H1 (cell line): ENCODE data around the gene C2orf76. TPM values are rescaled to one million over a fixed set of nuclear protein-coding genes. Genes with fewer than 3 reads are reported as not detected.

ENCODE experiments used
- CTCF ChIA-PET: fragments of 300-600 bp; sonication (Branson Sonifier 250); formaldehyde crosslinking; loops from one replicate; lab custom pipeline; 2021; ENCODE audit not compliant: partially characterized antibody; lab: Charles Lee
- POLR2A ChIA-PET: fragments of 300-600 bp; sonication (Branson Sonifier 250); formaldehyde crosslinking; loops from one replicate; lab custom pipeline; 2021; ENCODE audit warnings: inconsistent platforms; ENCODE audit not compliant: partially characterized antibody; lab: Charles Lee
- DNase-seq, 2 experiments: peaks; one replicate each; pipeline versions ENCODE4 v3.0.0 to v3.0.0-alpha.2; 2010 to 2022; ENCODE audit warnings: low spot score in 2 of 2, low read depth in 1 of 2, mixed read lengths in 1 of 2
- FAIRE-seq: peaks from 2 replicates; lab custom pipeline; 2011; peaks lifted over from hg19 to GRCh38; lab: Jason Lieb, UNC
- H2AFZ ChIP-seq: 2 replicates; pipeline ENCODE4 v1.8.1; 2012; ENCODE audit warnings: low read length, inconsistent platforms
- H2AK5ac ChIP-seq: 2 replicates; pipeline ENCODE4 v1.6.1; 2013; ENCODE audit warnings: low read depth, low read length
- H2BK120ac ChIP-seq: replicated peaks from 2 replicates; pipeline ENCODE3; 2013; ENCODE audit warnings: low read depth, low read length, inconsistent platforms
- H2BK12ac ChIP-seq: 2 replicates; pipeline ENCODE4 v1.6.1; 2013; ENCODE audit warnings: low read depth, low read length
- H2BK15ac ChIP-seq: 2 replicates; pipeline ENCODE4 v1.6.1; 2013; ENCODE audit warnings: low read length
- H2BK20ac ChIP-seq: 2 replicates; pipeline ENCODE4 v1.6.1; 2013; ENCODE audit warnings: low read length
- H2BK5ac ChIP-seq: 2 replicates; pipeline ENCODE4 v1.6.1; 2013; ENCODE audit warnings: low read depth, low read length
- H3K14ac ChIP-seq: 2 replicates; pipeline ENCODE4 v1.6.1; 2013; ENCODE audit warnings: inconsistent platforms; ENCODE audit not compliant: insufficient read length
- H3K18ac ChIP-seq: 2 replicates; pipeline ENCODE4 v1.6.1; 2013; ENCODE audit warnings: low read length; ENCODE audit errors: extremely low read depth
- H3K23ac ChIP-seq: 2 replicates; pipeline ENCODE4 v1.6.1; 2013; ENCODE audit warnings: inconsistent platforms; ENCODE audit not compliant: insufficient read length
- H3K23me2 ChIP-seq: 2 replicates; pipeline ENCODE4 v1.6.1; 2013; ENCODE audit warnings: low read depth, low read length
- H3K27ac ChIP-seq: 2 replicates; pipeline ENCODE4 v1.6.1; 2011; ENCODE audit warnings: low read depth, low read length, inconsistent platforms
- H3K27me3 ChIP-seq, 4 experiments: replicated peaks in 1 of 4; 1 replicate in 1 of 4; 2 replicates in 3 of 4; pipeline versions ENCODE4 v1.6.1 to v1.8.1; 2011 to 2013; ENCODE audit warnings: low read length in 3 of 4, mild to moderate bottlenecking in 3 of 4, inconsistent platforms in 2 of 4, mixed read lengths in 2 of 4, moderate library complexity in 1 of 4; ENCODE audit not compliant: control insufficient read depth in 3 of 4, insufficient read depth in 3 of 4; ENCODE audit errors: extremely low read depth in 1 of 4
- H3K36me3 ChIP-seq, 4 experiments: 2 replicates each; pipeline versions ENCODE4 v1.6.1 to v1.8.1; 2011 to 2013; ENCODE audit warnings: mild to moderate bottlenecking in 4 of 4, low read length in 3 of 4, moderate library complexity in 2 of 4, control low read depth in 1 of 4, inconsistent platforms in 1 of 4; ENCODE audit not compliant: insufficient read depth in 4 of 4, control insufficient read depth in 2 of 4
- H3K4ac ChIP-seq: replicated peaks from 2 replicates; pipeline ENCODE3; 2013; ENCODE audit warnings: low read length, low read depth, mixed read lengths, inconsistent platforms; ENCODE audit not compliant: insufficient read length
- H3K4me1 ChIP-seq, 4 experiments: replicated peaks in 1 of 4; 1 replicate in 1 of 4; 2 replicates in 3 of 4; pipeline versions ENCODE4 v1.6.1 to v1.8.1; 2011 to 2013; ENCODE audit warnings: low read length in 3 of 4, inconsistent platforms in 2 of 4, mixed read lengths in 1 of 4; ENCODE audit not compliant: insufficient read depth in 4 of 4, control insufficient read depth in 3 of 4
- H3K4me2 ChIP-seq, 2 experiments: 2 replicates each; pipeline versions ENCODE4 v1.6.1 to v1.8.1; 2011 to 2013; ENCODE audit warnings: low read depth in 2 of 2, low read length in 2 of 2, control low read depth in 1 of 2, inconsistent platforms in 1 of 2, mild to moderate bottlenecking in 1 of 2; ENCODE audit not compliant: insufficient read depth in 1 of 2
- H3K4me3 ChIP-seq, 4 experiments: fragments of 200-600, 300-600 bp in 1 of 4; sonication (generic), shearing (Covaris generic), sonication (Bioruptor Twin) in 1 of 4; 2 replicates each; pipeline versions ENCODE4 v1.5.1 to v1.8.1; 2011 to 2016; ENCODE audit warnings: low read length in 4 of 4, low read depth in 3 of 4, control low read depth in 2 of 4, inconsistent platforms in 2 of 4, mild to moderate bottlenecking in 2 of 4, mixed read lengths in 1 of 4, moderate library complexity in 1 of 4; ENCODE audit not compliant: insufficient read depth in 2 of 4; ENCODE audit errors: extremely low read depth in 1 of 4
- H3K56ac ChIP-seq: replicated peaks from 2 replicates; pipeline ENCODE3; 2013; ENCODE audit warnings: low read depth, mild to moderate bottlenecking, mixed read lengths, low read length, inconsistent platforms; ENCODE audit not compliant: insufficient read length
- H3K79me1 ChIP-seq: 2 replicates; pipeline ENCODE4 v1.6.1; 2013; ENCODE audit warnings: low read depth, low read length, control low read depth
- H3K79me2 ChIP-seq, 2 experiments: 2 replicates each; pipeline versions ENCODE4 v1.6.1 to v1.8.1; 2012 to 2013; ENCODE audit warnings: low read length in 2 of 2, mild to moderate bottlenecking in 2 of 2, inconsistent platforms in 1 of 2; ENCODE audit not compliant: insufficient read depth in 2 of 2, control insufficient read depth in 1 of 2
- H3K9ac ChIP-seq, 4 experiments: replicated peaks in 1 of 4; 1 replicate in 1 of 4; 2 replicates in 3 of 4; pipeline versions ENCODE4 v1.6.1 to v1.8.1; 2011 to 2013; ENCODE audit warnings: low read depth in 3 of 4, low read length in 3 of 4, control low read depth in 2 of 4, mild to moderate bottlenecking in 2 of 4, moderate library complexity in 2 of 4, inconsistent platforms in 1 of 4; ENCODE audit errors: extremely low read depth in 1 of 4
- H3K9me3 ChIP-seq, 2 experiments: 2 replicates each; pipeline versions ENCODE4 v1.6.1 to v1.8.1; 2012 to 2013; ENCODE audit warnings: mild to moderate bottlenecking in 2 of 2, moderate library complexity in 2 of 2, control low read depth in 1 of 2, inconsistent platforms in 1 of 2, low read depth in 1 of 2, low read length in 1 of 2, mixed read lengths in 1 of 2; ENCODE audit not compliant: insufficient read depth in 2 of 2
- H4K20me1 ChIP-seq, 2 experiments: replicated peaks in 1 of 2; 2 replicates each; pipeline versions ENCODE3 to v1.8.1; 2011 to 2013; ENCODE audit warnings: inconsistent platforms in 2 of 2, low read length in 2 of 2, mild to moderate bottlenecking in 1 of 2; ENCODE audit not compliant: insufficient read depth in 2 of 2, control insufficient read depth in 1 of 2
- H4K5ac ChIP-seq: 2 replicates; pipeline ENCODE4 v1.6.1; 2013; ENCODE audit warnings: low read length, low read depth, mixed read lengths, inconsistent platforms; ENCODE audit not compliant: insufficient read length
- H4K8ac ChIP-seq: 2 replicates; pipeline ENCODE4 v1.8.0; 2013; ENCODE audit warnings: mild to moderate bottlenecking, moderate library complexity, low read length, inconsistent platforms; ENCODE audit not compliant: insufficient read depth; ENCODE audit errors: extremely low read depth
- H4K91ac ChIP-seq: replicated peaks from 2 replicates; pipeline ENCODE3; 2013; ENCODE audit warnings: low read length, mixed read lengths, inconsistent platforms; ENCODE audit not compliant: insufficient read length
- BRCA1 ChIP-seq: IDR thresholded peaks from 2 replicates; pipeline ENCODE4 v1.6.1; 2012; ENCODE audit warnings: low read depth, low read length, improper control_type of control experiment
- CBX8 ChIP-seq: fragments of 300-800, 300-1000 bp; sonication (generic); IDR thresholded peaks from 2 replicates; pipeline ENCODE4 v1.7.1; 2016; ENCODE audit warnings: low read depth, low read length, borderline replicate concordance
- EP300 ChIP-seq, 2 experiments: IDR thresholded peaks; 1 replicate in 1 of 2; 2 replicates in 1 of 2; pipeline ENCODE4 v1.6.1; 2011 to 2012; ENCODE audit warnings: low read depth in 2 of 2, low read length in 2 of 2, mild to moderate bottlenecking in 2 of 2, borderline replicate concordance in 1 of 2, inconsistent platforms in 1 of 2, moderate library complexity in 1 of 2
- GTF2F1 ChIP-seq: IDR thresholded peaks from 2 replicates; pipeline ENCODE4 v1.6.1; 2012; ENCODE audit warnings: low read depth, low read length, improper control_type of control experiment, borderline replicate concordance
- HDAC6 ChIP-seq: IDR thresholded peaks from one replicate; pipeline ENCODE4 v1.7.1; 2012; ENCODE audit warnings: low read depth, mild to moderate bottlenecking, inconsistent platforms, low read length, moderate library complexity
- SIX5 ChIP-seq: IDR thresholded peaks from 2 replicates; pipeline ENCODE4 v1.6.1; 2011; ENCODE audit warnings: mild to moderate bottlenecking, low read depth, low read length
- SUZ12 ChIP-seq: fragments of 200-600 bp; sonication (generic); IDR thresholded peaks from 2 replicates; pipeline ENCODE4 v1.6.1; 2012; ENCODE audit warnings: mild to moderate bottlenecking, inconsistent platforms, low read length, moderate library complexity, mixed read lengths
- TBP ChIP-seq: IDR thresholded peaks from 2 replicates; pipeline ENCODE4 v1.6.1; 2011; ENCODE audit warnings: low read depth, low read length, improper control_type of control experiment
- TEAD4 ChIP-seq: IDR thresholded peaks from 2 replicates; pipeline ENCODE4 v1.6.1; 2012; ENCODE audit warnings: low read depth, low read length, inconsistent platforms, mixed read lengths
- ZNF274 ChIP-seq: IDR thresholded peaks from 2 replicates; pipeline ENCODE4 v1.7.0; 2012; ENCODE audit warnings: low read length, borderline replicate concordance; ENCODE audit errors: extremely low read depth
- WGBS, 2 experiments: shearing (Covaris generic) in 1 of 2; methylation state at CpG; one replicate each; pipeline versions ENCODE4 v1.1.6 to v1.1.7; 2013 to 2015; ENCODE audit warnings: low lambda C conversion rate in 2 of 2, mixed read lengths in 2 of 2, inconsistent platforms in 1 of 2, low coverage in 1 of 2, missing lambda C conversion rate in 1 of 2; ENCODE audit not compliant: insufficient replicate concordance in 2 of 2, insufficient coverage in 1 of 2, insufficient read length in 1 of 2; ENCODE audit errors: extremely low coverage in 1 of 2, missing lambda C conversion rate in 1 of 2; 5-methylcytosine and 5-hydroxymethylcytosine counted together
- polyA plus RNA-seq, 7 experiments: library from polyadenylated mRNA; depleted of rRNA in 3 of 7; stranded (reverse) in 5 of 7; unstranded in 2 of 7; fragments of >200 nt in 5 of 7; fragments of 200-250 nt in 2 of 7; gene quantifications; 1 replicate in 5 of 7; 2 replicates in 1 of 7; 4 replicates in 1 of 7; pipeline versions ENCODE4 v1.2.1 to v1.2.3, GENCODE V29; 2011 to 2013; ENCODE audit warnings: missing spikeins in 2 of 7, mixed read lengths in 2 of 7
- total RNA-seq: library from RNA; stranded (reverse); fragmentation: NEBNext Ultra II Directional; extraction: Animal tissue kit (Norgen Biotek cat#: 25700); gene quantifications from 2 replicates; pipeline ENCODE4 v1.2.1, GENCODE V29; 2021

C2orf76 gene
- total and polyA plus RNA-seq, 2 of the 8 experiments (the other 6 are each of a cell fraction or from before 2014, with no cell fraction given), result 4.4 to 5.0 TPM

DNA sequence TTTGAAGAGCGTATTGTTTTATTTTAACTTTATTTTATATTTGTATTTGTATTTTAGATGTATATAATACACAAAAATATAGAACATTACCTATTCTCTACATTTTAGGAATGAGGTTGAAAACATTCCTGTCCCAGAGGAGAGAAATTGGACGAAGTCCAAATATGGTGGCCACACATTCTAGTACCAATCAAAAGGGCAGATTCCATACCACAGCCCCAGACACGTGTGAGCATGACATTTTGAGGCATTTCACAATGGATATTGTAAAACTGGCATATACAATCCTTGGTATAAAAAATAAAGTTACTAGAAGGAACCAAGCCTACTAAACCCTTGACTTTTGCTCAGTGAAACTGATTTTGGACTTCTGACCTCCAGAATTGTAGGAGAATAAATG lies 50.6 kb downstream of the C2orf76 start:
- H3K9ac ChIP-seq, result no peak overlapping the region
- no peak overlapping the region for H3K4me2 ChIP-seq
- 92% methylated on average over 3 of the region's 3 CpGs; no CpG with 5 or more reads in 1 of the 2 experiments for WGBS, 2 experiments
- no peak overlapping the region for H3K27ac ChIP-seq
- H2AK5ac ChIP-seq, result no peak overlapping the region
- no peak for DNase-seq
- H3K4ac ChIP-seq, result no peak overlapping the region
- CTCF ChIA-PET, result no interaction called here
- H2BK20ac ChIP-seq, result no peak overlapping the region
- no peak overlapping the region for H2AFZ ChIP-seq
- FAIRE-seq, result no peak
- H2BK15ac ChIP-seq, result no peak overlapping the region
- no peaks in the 10 kb centered on the region for H3K36me3 ChIP-seq
- H3K4me3 ChIP-seq, result no peak overlapping the region
- no peaks in the 10 kb centered on the region for H3K79me1 ChIP-seq
- H3K79me2 ChIP-seq, result no peaks in the 10 kb centered on the region
- H2BK5ac ChIP-seq, result no peak overlapping the region
- H3K4me1 ChIP-seq, result peaks cover 0 to 2% (median 0%) of the 10 kb centered on the region in 4 experiments; a peak in 2 of 7 replicates
- no peaks in the 10 kb centered on the region for H3K9me3 ChIP-seq
- H2BK120ac ChIP-seq, result no peak overlapping the region
- H4K91ac ChIP-seq, result no peak overlapping the region
- no peak overlapping the region for H3K23ac ChIP-seq
- no peak overlapping the region for H4K8ac ChIP-seq
- H4K20me1 ChIP-seq, result peaks cover 0 to 3% of the 10 kb centered on the region in 2 experiments
- H3K14ac ChIP-seq, result no peak overlapping the region
- no peak overlapping the region for H3K56ac ChIP-seq
- H3K23me2 ChIP-seq, result no peaks in the 10 kb centered on the region
- TF ChIP-seq TBP (no peak), BRCA1 (no peak), CBX8 (no peak), EP300 (IDR thresholded peaks at IDR 0.05; ENCODE audit: borderline replicate concordance in 1 of 2, low read depth in 2 of 2, low read length in 2 of 2) (no peak), TEAD4 (no peak), HDAC6 (no peak), SUZ12 (no peak), SIX5 (no peak), ZNF274 (no peak), GTF2F1 (no peak)
- no peaks in the 10 kb centered on the region for H3K27me3 ChIP-seq
- no peak overlapping the region for H3K18ac ChIP-seq
- POLR2A ChIA-PET, result no interaction called here
- H4K5ac ChIP-seq, result no peak overlapping the region
- no peak overlapping the region for H2BK12ac ChIP-seq
